Peyer's patch (tissue), 4 donors: ENCODE measurements around the gene CAVIN3. TPM values are rescaled to one million over a fixed set of nuclear protein-coding genes. Genes with fewer than 3 reads are reported as not detected.
"Not testable (repeated sequence)": the region's sequence is repeated elsewhere in the genome, so short reads cannot be mapped to it uniquely, and the experiment has no call there.

Experiments
- DNase-seq, 3 donors: peaks; one replicate each; pipeline ENCODE4 v3.0.0-alpha.2; 2017 to 2019
- H3K27ac ChIP-seq, 4 donors: fragments of 200-600 bp; sonication (generic); one replicate each; pipeline ENCODE4 v1.5.1; 2016 to 2019
- H3K27me3 ChIP-seq, 2 donors: fragments of 200-600 bp; sonication (generic); one replicate each; pipeline ENCODE4 v1.5.1; 2019
- H3K36me3 ChIP-seq, 3 donors: fragments of 200-600 bp; sonication (generic); one replicate each; pipeline ENCODE4 v1.5.1; 2016 to 2019
- H3K4me1 ChIP-seq, 4 donors: fragments of 200-600 bp; sonication (generic); one replicate each; pipeline ENCODE4 v1.5.1; 2016 to 2019
- H3K4me3 ChIP-seq, 4 donors: fragments of 200-600 bp; sonication (generic); 1 replicate in 3 of 4; 2 replicates in 1 of 4; pipeline ENCODE4 v1.5.1; 2016 to 2019; ENCODE audit warnings: mild to moderate bottlenecking in 1 of 4
- H3K9me3 ChIP-seq, 4 donors: fragments of 200-600 bp; sonication (generic); one replicate each; pipeline ENCODE4 v1.5.1; 2016 to 2019; ENCODE audit warnings: mild to moderate bottlenecking in 1 of 4
- POLR2A ChIP-seq, 2 donors: fragments of 450-650 bp; IDR thresholded peaks; one replicate each; pipeline ENCODE4 v1.5.1; 2017; ENCODE audit warnings: antibody characterized with exemption in 2 of 2, mild to moderate bottlenecking in 2 of 2, moderate library complexity in 2 of 2
- total RNA-seq, 4 donors: library from RNA; depleted of rRNA; stranded (reverse); fragments of >200 nt; gene quantifications; one replicate each; pipeline ENCODE4 v1.1.0, GENCODE V29; 2016
- TF ChIP-seq, protein P1 (sequence below), 6 experiments: fragments of 450-650 bp in 4 of 6; fragments of 200-600 bp in 2 of 6; sonication (generic) in 1 of 6; IDR thresholded peaks; one replicate each; pipeline ENCODE4 v1.5.1; 2017 to 2019; ENCODE audit warnings: antibody characterized with exemption in 6 of 6, mild to moderate bottlenecking in 3 of 6, moderate library complexity in 1 of 6

The CAVIN3 gene
- total RNA-seq, 4 donors from 2014 or later: 6.5 to 40.4 (median 17.2) TPM

DNA sequence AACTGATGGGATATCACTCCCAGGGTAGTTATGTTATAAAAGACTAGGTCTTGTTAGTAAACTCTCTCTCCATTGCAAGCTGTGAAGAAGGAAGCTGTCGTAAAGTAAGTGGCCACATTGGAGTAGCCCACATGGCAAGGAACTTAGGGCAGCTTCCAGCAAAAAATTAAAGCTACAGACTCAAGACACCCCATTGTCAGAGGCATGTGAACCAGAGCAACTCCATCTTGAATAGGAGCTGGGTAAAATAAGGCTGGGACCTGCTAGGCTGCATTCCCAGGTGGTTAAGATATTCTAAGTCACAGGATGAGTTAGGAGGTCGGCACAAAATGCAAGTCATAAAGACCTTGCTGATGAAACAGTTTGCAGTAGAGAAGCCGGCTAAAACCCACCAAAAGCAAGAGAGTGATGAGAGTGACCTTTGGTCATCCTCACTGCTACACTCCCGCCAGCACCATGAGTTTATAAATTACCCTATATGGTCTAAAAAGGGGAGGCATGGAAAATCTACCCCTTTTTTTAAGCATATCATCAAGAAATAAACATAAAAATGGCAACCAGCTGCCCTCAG, 36.8 kb downstream of the CAVIN3 start:
- Histone ChIP-seq H3K9me3 (no peaks in the 10 kb centered on the region), H3K27ac (no peak overlapping the region), H3K27me3 (no peaks in the 10 kb centered on the region), H3K4me1 (no peaks in the 10 kb centered on the region), H3K36me3 (no peaks in the 10 kb centered on the region), H3K4me3 (no peak overlapping the region)
- TF ChIP-seq, protein P1, sequence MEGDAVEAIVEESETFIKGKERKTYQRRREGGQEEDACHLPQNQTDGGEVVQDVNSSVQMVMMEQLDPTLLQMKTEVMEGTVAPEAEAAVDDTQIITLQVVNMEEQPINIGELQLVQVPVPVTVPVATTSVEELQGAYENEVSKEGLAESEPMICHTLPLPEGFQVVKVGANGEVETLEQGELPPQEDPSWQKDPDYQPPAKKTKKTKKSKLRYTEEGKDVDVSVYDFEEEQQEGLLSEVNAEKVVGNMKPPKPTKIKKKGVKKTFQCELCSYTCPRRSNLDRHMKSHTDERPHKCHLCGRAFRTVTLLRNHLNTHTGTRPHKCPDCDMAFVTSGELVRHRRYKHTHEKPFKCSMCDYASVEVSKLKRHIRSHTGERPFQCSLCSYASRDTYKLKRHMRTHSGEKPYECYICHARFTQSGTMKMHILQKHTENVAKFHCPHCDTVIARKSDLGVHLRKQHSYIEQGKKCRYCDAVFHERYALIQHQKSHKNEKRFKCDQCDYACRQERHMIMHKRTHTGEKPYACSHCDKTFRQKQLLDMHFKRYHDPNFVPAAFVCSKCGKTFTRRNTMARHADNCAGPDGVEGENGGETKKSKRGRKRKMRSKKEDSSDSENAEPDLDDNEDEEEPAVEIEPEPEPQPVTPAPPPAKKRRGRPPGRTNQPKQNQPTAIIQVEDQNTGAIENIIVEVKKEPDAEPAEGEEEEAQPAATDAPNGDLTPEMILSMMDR (IDR thresholded peaks at IDR 0.05): no peak
- TF ChIP-seq POLR2A (IDR thresholded peaks at IDR 0.05): no peak
- DNase-seq: no peak

DNA sequence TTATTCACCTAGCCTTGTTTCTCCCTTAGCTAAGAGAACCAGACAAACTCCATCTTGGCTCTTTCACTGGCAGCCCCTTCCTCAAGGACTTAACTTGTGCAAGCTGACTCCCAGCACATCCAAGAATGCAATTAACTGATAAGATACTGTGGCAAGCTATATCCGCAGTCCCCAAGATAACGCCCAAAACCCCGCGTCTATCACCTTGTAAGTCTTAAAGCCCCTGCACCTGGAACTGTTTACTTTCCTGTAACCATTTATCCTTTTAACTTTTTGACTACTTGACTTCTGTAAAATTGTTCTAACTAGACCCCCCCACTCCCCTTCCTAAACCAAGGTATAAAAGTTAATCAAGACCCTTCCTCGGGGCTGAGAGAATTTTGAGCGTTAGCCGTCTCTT, 39.5 kb downstream of the CAVIN3 start:
- H3K9me3 ChIP-seq, H3K27me3 ChIP-seq, H3K36me3 ChIP-seq, DNase-seq, H3K27ac ChIP-seq, H3K4me3 ChIP-seq, H3K4me1 ChIP-seq: not testable (repeated sequence)

DNA sequence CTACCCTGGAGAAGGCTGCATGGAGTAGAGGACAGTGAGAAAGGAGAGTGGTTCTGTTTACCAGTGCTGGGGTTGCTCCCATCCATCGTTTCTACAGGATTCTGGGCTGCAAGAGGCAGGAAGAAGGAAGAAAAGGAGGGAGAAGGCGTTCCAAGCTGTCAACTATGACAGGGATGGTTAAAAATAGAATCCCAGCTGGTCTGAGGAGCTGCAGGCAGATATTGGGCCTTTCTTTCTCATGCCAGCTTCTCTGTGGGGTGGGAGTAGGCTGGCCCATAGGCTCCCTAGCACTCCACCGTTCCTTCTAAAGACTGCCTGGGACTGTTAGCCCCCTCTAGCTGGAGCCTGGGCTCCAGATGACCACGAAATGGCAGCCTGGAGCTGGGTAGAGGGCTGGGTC, 47.1 kb downstream of the CAVIN3 start:
- Histone ChIP-seq H3K36me3 (no peaks in the 10 kb centered on the region), H3K4me3 (no peak overlapping the region), H3K27ac (no peak overlapping the region), H3K27me3 (no peaks in the 10 kb centered on the region), H3K4me1 (no peaks in the 10 kb centered on the region), H3K9me3 (no peaks in the 10 kb centered on the region)
- no peak for DNase-seq
- TF ChIP-seq POLR2A (IDR thresholded peaks at IDR 0.05): no peak
- TF ChIP-seq, protein P1 (IDR thresholded peaks at IDR 0.05): no peak

DNA sequence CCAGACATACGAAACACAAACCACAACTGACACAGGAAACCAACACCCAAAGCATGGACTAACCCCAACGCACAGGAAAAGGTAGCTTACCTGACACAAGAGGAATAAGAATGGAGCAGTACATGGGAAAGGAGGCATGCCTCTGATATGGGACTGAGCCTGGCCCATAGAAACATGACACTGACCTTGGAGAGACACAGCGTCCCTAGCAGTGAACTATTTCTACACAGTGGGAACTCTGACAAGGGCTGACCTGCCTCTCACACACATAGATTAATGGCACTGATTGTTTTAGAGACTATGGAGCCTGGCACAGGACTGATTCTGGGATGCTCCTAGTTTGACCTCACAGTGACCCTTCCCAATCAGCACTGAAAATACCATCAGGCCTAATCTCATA, 48.7 kb downstream of the CAVIN3 start:
- H3K27ac ChIP-seq: no peak overlapping the region
- TF ChIP-seq, protein P1 (IDR thresholded peaks at IDR 0.05): no peak
- TF ChIP-seq POLR2A (IDR thresholded peaks at IDR 0.05): no peak
- no peaks in the 10 kb centered on the region for H3K36me3 ChIP-seq
- H3K9me3 ChIP-seq: no peaks in the 10 kb centered on the region
- DNase-seq: no peak
- no peaks in the 10 kb centered on the region for H3K4me1 ChIP-seq
- no peak overlapping the region for H3K4me3 ChIP-seq
- no peaks in the 10 kb centered on the region for H3K27me3 ChIP-seq

DNA sequence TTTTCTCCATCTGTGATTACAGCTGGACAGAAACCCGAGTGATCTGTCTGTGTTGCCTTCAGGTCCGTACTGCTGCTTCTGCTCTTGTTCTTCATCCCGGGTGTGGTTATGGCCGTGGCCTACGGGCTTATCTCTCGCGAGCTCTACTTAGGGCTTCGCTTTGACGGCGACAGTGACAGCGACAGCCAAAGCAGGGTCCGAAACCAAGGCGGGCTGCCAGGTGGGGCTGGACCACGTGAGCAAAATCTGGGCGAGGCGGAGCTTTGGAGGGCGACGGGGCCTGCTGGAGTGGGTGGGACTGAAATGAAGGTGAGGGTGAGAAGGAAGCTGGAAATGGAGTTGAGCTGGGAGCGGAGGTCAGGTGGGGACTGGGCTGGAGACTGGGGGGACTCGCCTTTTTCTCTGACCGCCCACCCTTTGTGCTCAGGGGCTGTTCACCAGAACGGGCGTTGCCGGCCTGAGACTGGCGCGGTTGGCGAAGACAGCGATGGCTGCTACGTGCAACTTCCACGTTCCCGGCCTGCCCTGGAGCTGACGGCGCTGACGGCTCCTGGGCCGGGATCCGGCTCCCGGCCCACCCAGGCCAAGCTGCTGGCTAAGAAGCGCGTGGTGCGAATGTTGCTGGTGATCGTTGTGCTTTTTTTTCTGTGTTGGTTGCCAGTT, 49.6 kb downstream of the CAVIN3 start:
- Histone ChIP-seq H3K27me3 (no peaks in the 10 kb centered on the region), H3K4me1 (no peaks in the 10 kb centered on the region), H3K9me3 (no peaks in the 10 kb centered on the region), H3K27ac (no peak overlapping the region), H3K36me3 (no peaks in the 10 kb centered on the region), H3K4me3 (no peak overlapping the region)
- DNase-seq: no peak
- TF ChIP-seq POLR2A (IDR thresholded peaks at IDR 0.05): no peak
- TF ChIP-seq, protein P1 (IDR thresholded peaks at IDR 0.05): no peak

DNA sequence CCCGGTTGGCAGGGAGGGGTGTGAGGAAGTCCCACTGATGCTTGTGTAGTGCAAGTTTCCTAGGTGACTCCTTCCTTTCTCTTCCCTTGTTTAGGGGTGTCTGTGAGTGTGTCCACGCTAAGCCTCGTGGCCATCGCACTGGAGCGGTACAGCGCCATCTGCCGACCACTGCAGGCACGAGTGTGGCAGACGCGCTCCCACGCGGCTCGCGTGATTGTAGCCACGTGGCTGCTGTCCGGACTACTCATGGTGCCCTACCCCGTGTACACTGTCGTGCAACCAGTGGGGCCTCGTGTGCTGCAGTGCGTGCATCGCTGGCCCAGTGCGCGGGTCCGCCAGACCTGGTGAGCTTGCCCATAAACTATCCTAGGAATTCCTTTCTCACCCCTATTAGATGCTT, 50.3 kb downstream of the CAVIN3 start:
- peak in 1 of 3 donors; percentile 48 for DNase-seq
- H3K36me3 ChIP-seq: no peaks in the 10 kb centered on the region
- no peak overlapping the region for H3K27ac ChIP-seq
- TF ChIP-seq, protein P1 (IDR thresholded peaks at IDR 0.05): no peak
- TF ChIP-seq POLR2A (IDR thresholded peaks at IDR 0.05): no peak
- no peak overlapping the region for H3K4me3 ChIP-seq
- no peaks in the 10 kb centered on the region for H3K27me3 ChIP-seq
- H3K9me3 ChIP-seq: no peaks in the 10 kb centered on the region
- H3K4me1 ChIP-seq: no peaks in the 10 kb centered on the region

Other genes starting within 250 kb of the CAVIN3 start
- gene OR56B4, start 212.8 kb downstream of the CAVIN3 start, total RNA-seq: not detected
- 1 to 10 TPM in 1 of 4 donors, not detected in 3; 1.7 TPM for gene OR52B2, start 150.2 kb downstream of the CAVIN3 start, total RNA-seq
- not detected for gene OR52W1, start 121.3 kb downstream of the CAVIN3 start, total RNA-seq
- not detected for gene C11orf42, start 114.9 kb downstream of the CAVIN3 start, total RNA-seq
- 100 to 1,000 TPM; 135 to 484 (median 279) TPM for gene FHIP1B, start 85.9 kb downstream of the CAVIN3 start, total RNA-seq
- gene CNGA4, start 81.4 kb downstream of the CAVIN3 start, total RNA-seq: 1 to 10 TPM in 1 of 4 donors, under 1 TPM in 1, not detected in 2; 0.85 to 1.1 TPM
- not detected for gene CCKBR, start 60.7 kb downstream of the CAVIN3 start, total RNA-seq
- 10 to 100 TPM; 11.6 to 78.3 (median 55.7) TPM for gene SMPD1, start 70.0 kb upstream of the CAVIN3 start, total RNA-seq
- 10 to 100 TPM in 3 of 4 donors, 1 to 10 TPM in 1; 9.8 to 31.4 (median 15.0) TPM for gene APBB1, start 98.6 kb upstream of the CAVIN3 start, total RNA-seq
- 10 to 100 TPM in 1 of 4 donors, 1 to 10 TPM in 2, not detected in 1; 2.2 to 10.1 (median 5.3) TPM for gene HPX, start 120.5 kb upstream of the CAVIN3 start, total RNA-seq
- gene TRIM3, start 153.4 kb upstream of the CAVIN3 start, total RNA-seq: 100 to 1,000 TPM in 3 of 4 donors, 10 to 100 TPM in 1; 21.5 to 159 (median 123) TPM
- 100 to 1,000 TPM; 104 to 140 (median 133) TPM for gene ARFIP2, start 160.8 kb upstream of the CAVIN3 start, total RNA-seq
- gene TIMM10B, start 161.0 kb upstream of the CAVIN3 start, total RNA-seq: 10 to 100 TPM; 57.1 to 73.3 (median 66.6) TPM
- 10 to 100 TPM; 23.5 to 64.4 (median 52.0) TPM for gene DNHD1, start 176.8 kb upstream of the CAVIN3 start, total RNA-seq